ENCODE measurements around the gene SPIRE2.

Gene SPIRE2

DNA sequence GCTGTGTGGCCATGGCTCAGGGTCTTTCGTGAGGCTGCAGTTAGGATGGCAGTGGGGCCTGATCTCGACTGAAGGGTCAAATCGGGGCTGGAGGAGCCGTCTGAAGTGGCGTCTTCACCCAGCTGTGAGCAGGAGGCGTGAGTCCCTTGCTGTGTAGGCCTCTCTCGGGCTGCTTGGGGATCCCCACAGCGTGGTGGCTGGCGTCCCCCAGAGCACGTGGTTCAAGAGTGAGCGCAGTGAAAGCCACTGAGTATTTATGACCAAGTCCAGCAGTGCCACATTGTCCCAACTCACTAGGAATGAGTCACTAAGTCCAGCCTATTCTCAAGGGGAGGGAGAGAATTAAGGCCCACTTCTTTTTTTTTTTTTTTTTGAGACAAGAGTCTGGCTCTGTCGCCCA is 33.4 kb downstream of the SPIRE2 start:
- H3K27ac ChIP-seq = no peak overlapping the region
- no peak overlapping the region for H3K4me3 ChIP-seq (ENCODE audit: low read depth, low read length)
- no peak for DNase-seq
- no peaks in the 10 kb centered on the region for H3K27me3 ChIP-seq (ENCODE audit: insufficient read depth, low read depth, severe bottlenecking)
- peaks cover 16% of the 10 kb centered on the region for H3K36me3 ChIP-seq
- TF ChIP-seq, protein P1, sequence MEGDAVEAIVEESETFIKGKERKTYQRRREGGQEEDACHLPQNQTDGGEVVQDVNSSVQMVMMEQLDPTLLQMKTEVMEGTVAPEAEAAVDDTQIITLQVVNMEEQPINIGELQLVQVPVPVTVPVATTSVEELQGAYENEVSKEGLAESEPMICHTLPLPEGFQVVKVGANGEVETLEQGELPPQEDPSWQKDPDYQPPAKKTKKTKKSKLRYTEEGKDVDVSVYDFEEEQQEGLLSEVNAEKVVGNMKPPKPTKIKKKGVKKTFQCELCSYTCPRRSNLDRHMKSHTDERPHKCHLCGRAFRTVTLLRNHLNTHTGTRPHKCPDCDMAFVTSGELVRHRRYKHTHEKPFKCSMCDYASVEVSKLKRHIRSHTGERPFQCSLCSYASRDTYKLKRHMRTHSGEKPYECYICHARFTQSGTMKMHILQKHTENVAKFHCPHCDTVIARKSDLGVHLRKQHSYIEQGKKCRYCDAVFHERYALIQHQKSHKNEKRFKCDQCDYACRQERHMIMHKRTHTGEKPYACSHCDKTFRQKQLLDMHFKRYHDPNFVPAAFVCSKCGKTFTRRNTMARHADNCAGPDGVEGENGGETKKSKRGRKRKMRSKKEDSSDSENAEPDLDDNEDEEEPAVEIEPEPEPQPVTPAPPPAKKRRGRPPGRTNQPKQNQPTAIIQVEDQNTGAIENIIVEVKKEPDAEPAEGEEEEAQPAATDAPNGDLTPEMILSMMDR (IDR thresholded peaks at IDR 0.05; ENCODE audit: low read depth, low read length) = no peak
- no peaks in the 10 kb centered on the region for H3K9me3 ChIP-seq (ENCODE audit: severe bottlenecking)

DNA sequence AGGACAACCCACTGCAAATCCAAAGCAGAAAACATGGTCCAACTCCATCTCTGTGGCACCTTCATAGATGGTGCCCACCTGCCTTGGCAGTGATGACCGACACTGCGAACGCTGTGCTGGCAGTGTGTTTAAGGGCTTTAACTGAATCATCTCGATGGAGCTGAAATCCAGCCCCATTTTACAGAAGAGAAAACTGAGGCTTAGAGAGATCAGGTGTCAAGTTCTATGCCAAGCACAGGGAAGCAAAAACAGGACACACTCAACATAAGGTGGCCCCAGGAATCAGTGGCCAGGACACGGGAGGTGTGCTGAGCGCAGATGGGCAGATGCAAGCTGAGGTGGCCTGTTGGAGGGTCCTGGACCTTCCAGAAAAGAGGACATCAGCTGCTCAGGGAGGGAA is 34.5 kb downstream of the SPIRE2 start:
- no peaks in the 10 kb centered on the region for H3K27me3 ChIP-seq (ENCODE audit: insufficient read depth, low read depth, severe bottlenecking)
- no peaks in the 10 kb centered on the region for H3K9me3 ChIP-seq (ENCODE audit: severe bottlenecking)
- H3K27ac ChIP-seq = no peak overlapping the region
- DNase-seq = no peak
- H3K4me3 ChIP-seq (ENCODE audit: low read depth, low read length) = no peak overlapping the region
- TF ChIP-seq, protein P1 (IDR thresholded peaks at IDR 0.05; ENCODE audit: low read depth, low read length) = no peak
- peaks cover 16% of the 10 kb centered on the region for H3K36me3 ChIP-seq

DNA sequence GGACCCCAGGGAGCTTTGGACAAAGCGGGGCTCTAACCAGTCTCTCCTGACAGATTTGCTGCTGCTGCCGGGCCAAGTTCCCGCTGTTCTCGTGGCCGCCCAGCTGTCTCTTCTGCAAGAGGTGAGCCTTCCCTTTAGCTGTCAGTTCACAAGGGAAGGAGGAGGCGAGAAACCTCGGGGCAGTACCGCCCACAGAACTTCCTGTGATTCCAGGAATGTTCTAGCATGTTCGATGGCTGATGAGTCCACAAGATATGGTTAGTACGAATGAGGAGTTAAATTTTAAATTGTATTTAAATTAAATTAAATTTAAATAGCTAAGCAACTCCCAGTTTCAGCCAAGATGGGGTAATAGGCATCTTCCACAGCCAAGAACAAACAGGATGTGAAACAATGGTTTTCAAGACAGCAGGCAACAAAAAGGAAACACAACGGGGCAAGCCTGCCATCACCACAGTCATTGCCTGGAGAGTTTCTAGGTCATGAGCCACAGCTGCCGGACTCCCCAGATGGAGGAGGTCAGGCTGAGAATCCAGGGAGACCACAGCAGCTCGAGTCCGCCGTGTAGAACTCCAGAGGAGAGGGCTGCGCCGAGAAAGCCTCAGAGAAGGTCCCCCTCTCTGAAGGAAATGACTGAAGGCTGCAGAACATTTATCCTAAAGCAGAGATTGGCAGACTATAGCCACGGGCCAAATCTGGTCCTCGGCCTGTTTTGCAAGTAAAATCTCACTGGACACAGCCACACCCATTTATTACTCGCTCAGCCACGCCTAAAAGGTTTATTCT is 35.7 kb downstream of the SPIRE2 start:
- no peak for DNase-seq
- Histone ChIP-seq H3K36me3 (peaks cover 20% of the 10 kb centered on the region), H3K9me3 (ENCODE audit: severe bottlenecking) (no peaks in the 10 kb centered on the region), H3K27ac (no peak overlapping the region), H3K27me3 (ENCODE audit: insufficient read depth, low read depth, severe bottlenecking) (no peaks in the 10 kb centered on the region), H3K4me3 (ENCODE audit: low read depth, low read length) (no peak overlapping the region)
- TF ChIP-seq, protein P1 (IDR thresholded peaks at IDR 0.05; ENCODE audit: low read depth, low read length) = no peak

DNA sequence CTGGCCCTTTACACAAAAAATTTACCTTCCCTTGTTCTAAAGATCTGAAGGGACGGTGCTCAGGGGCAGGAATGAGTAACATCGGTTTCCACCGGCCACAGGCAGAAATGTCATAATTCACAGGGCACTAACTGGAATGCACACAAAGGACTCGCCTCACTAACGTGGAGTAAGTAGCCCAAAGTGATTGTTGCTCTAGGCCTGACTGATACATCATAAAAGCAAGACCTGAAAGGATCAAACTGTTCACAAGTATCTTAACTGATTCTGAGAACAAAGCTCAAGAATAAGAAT is 36.2 kb downstream of the SPIRE2 start:
- TF ChIP-seq, protein P1 (IDR thresholded peaks at IDR 0.05; ENCODE audit: low read depth, low read length) = no peak
- no peak for DNase-seq
- Histone ChIP-seq H3K36me3 (peaks cover 20% of the 10 kb centered on the region), H3K27ac (no peak overlapping the region), H3K27me3 (ENCODE audit: insufficient read depth, low read depth, severe bottlenecking) (no peaks in the 10 kb centered on the region), H3K9me3 (ENCODE audit: severe bottlenecking) (no peaks in the 10 kb centered on the region), H3K4me3 (ENCODE audit: low read depth, low read length) (no peak overlapping the region)

DNA sequence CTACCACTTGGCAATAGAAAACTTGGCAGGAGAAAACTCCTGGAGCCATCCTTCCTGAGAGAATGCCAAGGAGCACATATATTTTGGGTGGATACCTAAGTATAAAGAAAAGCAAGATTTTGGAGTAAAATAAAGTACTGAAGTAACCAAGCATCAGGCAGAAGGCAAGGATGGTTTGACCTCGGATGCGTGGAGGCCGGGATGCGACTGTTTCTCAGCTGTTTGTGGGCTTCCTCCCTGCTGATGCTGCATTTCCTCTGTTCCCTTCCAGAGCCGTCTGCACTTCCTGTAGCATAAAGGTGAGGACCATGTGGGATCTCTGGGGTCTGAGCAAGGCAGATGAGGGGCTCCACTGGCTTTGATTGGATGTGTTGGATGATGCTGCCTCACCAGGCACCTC is 39.6 kb downstream of the SPIRE2 start:
- no peaks in the 10 kb centered on the region for H3K27me3 ChIP-seq (ENCODE audit: insufficient read depth, low read depth, severe bottlenecking)
- H3K4me3 ChIP-seq (ENCODE audit: low read depth, low read length) = no peak overlapping the region
- no peaks in the 10 kb centered on the region for H3K9me3 ChIP-seq (ENCODE audit: severe bottlenecking)
- H3K27ac ChIP-seq = no peak overlapping the region
- peaks cover 9% of the 10 kb centered on the region; the same call in 1 of the 2 replicates for H3K36me3 ChIP-seq
- DNase-seq = no peak
- TF ChIP-seq, protein P1 (IDR thresholded peaks at IDR 0.05; ENCODE audit: low read depth, low read length) = no peak

DNA sequence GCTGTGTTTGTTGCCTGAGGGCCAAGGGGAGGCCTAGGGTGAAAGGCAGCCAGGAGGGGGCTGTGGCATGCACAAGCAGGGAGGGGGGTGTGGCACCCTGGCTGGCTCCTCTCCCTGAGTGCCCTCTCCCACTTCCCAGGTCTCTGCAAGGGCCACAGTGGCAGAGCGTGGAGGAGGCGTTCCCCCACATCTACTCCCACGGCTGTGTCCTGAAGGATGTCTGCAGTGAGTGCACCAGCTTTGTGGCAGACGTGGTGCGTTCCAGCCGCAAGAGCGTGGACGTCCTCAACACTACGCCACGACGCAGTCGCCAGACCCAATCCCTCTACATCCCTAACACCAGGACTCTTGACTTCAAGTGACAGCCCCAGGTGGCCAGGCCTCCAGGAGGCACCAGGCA is 41.6 kb downstream of the SPIRE2 start:
- Histone ChIP-seq H3K27ac (no peak overlapping the region), H3K4me3 (ENCODE audit: low read depth, low read length) (no peak overlapping the region), H3K36me3 (peaks cover 12% of the 10 kb centered on the region), H3K27me3 (ENCODE audit: insufficient read depth, low read depth, severe bottlenecking) (no peaks in the 10 kb centered on the region), H3K9me3 (ENCODE audit: severe bottlenecking) (no peaks in the 10 kb centered on the region)
- DNase-seq = no peak
- TF ChIP-seq, protein P1 (IDR thresholded peaks at IDR 0.05; ENCODE audit: low read depth, low read length) = no peak
